Stimulated activated CD8-positive, alpha-beta memory T cell treated with anti-CD3 and anti-CD28 coated beads, Interleukin-12 subunit alpha, Interleukin-12 subunit beta, amount 100 ng/mL, for 4 hours (primary cell): Measurements from ENCODE around the gene AKAP7.
"Not testable (repeated sequence)": the region's sequence is repeated elsewhere in the genome, so short reads cannot be mapped to it uniquely, and the experiment has no call there.

ENCODE experiments used
- DNase-seq: peaks from one replicate; pipeline ENCODE4 v3.0.0-alpha.2; 2020; ENCODE audit warnings: low read depth

AKAP7 gene

GRCh38 chr6:131255434-131255833, 120.2 kb downstream of the AKAP7 start:
- no peak for DNase-seq

GRCh38 chr6:131255911-131256310, 120.6 kb downstream of the AKAP7 start:
- DNase-seq, result no peak

- no peak for DNase-seq
Measured at GRCh38 chr6:131257104-131257503, 121.8 kb downstream of the AKAP7 start.

GRCh38 chr6:131258010-131258652, 122.9 kb downstream of the AKAP7 start:
- no peak for DNase-seq

- DNase-seq, result no peak
Measured at GRCh38 chr6:131258816-131259476, 123.7 kb downstream of the AKAP7 start.

- DNase-seq, result not testable (repeated sequence)
Measured at GRCh38 chr6:131260960-131261359, 125.7 kb downstream of the AKAP7 start.

- DNase-seq, result no peak
Measured at GRCh38 chr6:131262060-131262459, 126.8 kb downstream of the AKAP7 start.

- DNase-seq, result no peak
Measured at GRCh38 chr6:131265939-131266338, 130.7 kb downstream of the AKAP7 start.

GRCh38 chr6:131268303-131268702, 133.0 kb downstream of the AKAP7 start:
- DNase-seq, result no peak

- DNase-seq, result no peak
Measured at GRCh38 chr6:131269565-131270391, 134.5 kb downstream of the AKAP7 start.

GRCh38 chr6:131270534-131270933, 135.3 kb downstream of the AKAP7 start:
- no peak for DNase-seq

GRCh38 chr6:131275273-131275672, 140.0 kb downstream of the AKAP7 start:
- DNase-seq, result no peak

- DNase-seq, result no peak
Measured at GRCh38 chr6:131277591-131277990, 142.3 kb downstream of the AKAP7 start.

GRCh38 chr6:131281471-131282270, 146.4 kb downstream of the AKAP7 start:
- peak; percentile 13 for DNase-seq

GRCh38 chr6:131282365-131282764, 147.1 kb downstream of the AKAP7 start:
- no peak for DNase-seq

- DNase-seq, result no peak
Measured at GRCh38 chr6:131283466-131284175, 148.4 kb downstream of the AKAP7 start.

- DNase-seq, result no peak
Measured at GRCh38 chr6:131285548-131285947, 150.3 kb downstream of the AKAP7 start.

GRCh38 chr6:131286469-131287040, 151.3 kb downstream of the AKAP7 start:
- DNase-seq, result no peak

- no peak for DNase-seq
Measured at GRCh38 chr6:131288214-131288613, 152.9 kb downstream of the AKAP7 start.

GRCh38 chr6:131290955-131291354, 155.7 kb downstream of the AKAP7 start:
- DNase-seq, result no peak
